Measurements from ENCODE around the gene CPVL. TPM values are rescaled to one million over a fixed set of nuclear protein-coding genes. Genes with fewer than 3 reads are reported as not detected.

The CPVL gene
- total RNA-seq, 2 donors from 2014 or later: 4.4 to 6.0 TPM

- ATAC-seq (no peak), DNase-seq (no peak)
- H3K9me3 ChIP-seq (ENCODE audit: control insufficient read depth, low read length, poor library complexity, severe bottlenecking): no peaks in the 10 kb centered on the region
- Mint-ChIP-seq H3K36me3 (ENCODE audit: low read depth) (peaks cover 4% of the 10 kb centered on the region), H3K27ac (no peak overlapping the region), H3K4me3 (no peak overlapping the region), H3K4me1 (peaks cover 5% of the 10 kb centered on the region), H3K27me3 (peaks cover 52% of the 10 kb centered on the region)
These were observed 186.1 kb downstream of the CPVL start for GRCh38 chr7:28960071-28960840.

GRCh38 chr7:28958980-28959347 lies 187.4 kb downstream of the CPVL start:
- no peak overlapping the region for H3K27ac Mint-ChIP-seq
- peaks cover 5% of the 10 kb centered on the region for H3K4me1 Mint-ChIP-seq
- DNase-seq (no peak), ATAC-seq (no peak)
- no peak overlapping the region for H3K4me3 Mint-ChIP-seq
- H3K9me3 ChIP-seq (ENCODE audit: control insufficient read depth, low read length, poor library complexity, severe bottlenecking): no peaks in the 10 kb centered on the region
- peaks cover 63% of the 10 kb centered on the region for H3K27me3 Mint-ChIP-seq
- H3K36me3 Mint-ChIP-seq (ENCODE audit: low read depth): peaks cover 4% of the 10 kb centered on the region

DNA sequence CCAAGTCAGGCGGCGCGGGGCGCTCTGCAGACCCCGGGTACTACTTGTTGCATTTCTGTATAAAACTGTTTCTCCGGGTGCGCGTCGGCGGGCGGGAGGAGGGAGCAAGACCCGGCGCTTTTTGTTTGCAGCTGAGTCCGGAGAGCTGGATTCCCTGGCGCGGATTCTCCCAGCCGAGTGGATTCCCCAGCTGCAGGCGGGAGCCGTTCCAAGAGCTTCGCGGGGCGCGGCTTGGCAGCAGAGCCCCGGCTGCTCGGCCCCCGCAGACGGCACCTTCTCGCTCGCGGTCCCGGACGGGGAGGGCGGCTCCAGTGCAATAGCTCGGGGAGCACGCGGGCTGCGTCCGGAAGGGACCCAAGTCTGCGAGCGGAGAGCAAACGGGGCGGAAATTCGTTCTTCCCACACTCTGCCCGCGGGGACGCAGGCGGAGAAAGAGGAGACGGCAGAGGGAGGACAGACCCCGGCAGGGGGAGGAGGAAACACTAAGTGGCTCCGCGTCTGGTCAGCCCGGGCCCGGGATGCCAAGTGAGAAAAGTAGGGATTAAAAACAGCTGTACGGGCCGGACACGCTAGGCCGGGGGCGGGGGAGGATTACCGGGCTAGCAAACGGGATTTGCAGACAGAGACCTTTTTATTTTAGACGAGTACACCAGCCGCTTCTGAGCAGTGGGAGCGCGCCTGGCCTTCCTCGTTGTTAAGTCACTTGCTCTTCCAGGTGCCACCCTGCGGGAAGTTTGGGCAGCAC lies 187.9 kb downstream of the CPVL start, which contains the start of gene TRIL:
TRIL (minus strand) TSS at position 96 of the 745 bp plus-strand sequence. CDS start 284 bp downstream, outside the sequence.
- Mint-ChIP-seq H3K27me3 (peaks cover 68% of the 10 kb centered on the region), H3K4me1 (peaks cover 5% of the 10 kb centered on the region), H3K27ac (no peak within 1 kb of the TSS), H3K36me3 (ENCODE audit: low read depth) (peaks cover 4% of the 10 kb centered on the region), H3K4me3 (no peak within 1 kb of the TSS)
- DNase-seq (no peak), ATAC-seq (no peak)
- H3K9me3 ChIP-seq (ENCODE audit: control insufficient read depth, low read length, poor library complexity, severe bottlenecking): no peaks in the 10 kb centered on the region

- Mint-ChIP-seq H3K27me3 (peaks cover 74% of the 10 kb centered on the region), H3K4me1 (peaks cover 5% of the 10 kb centered on the region), H3K27ac (no peak overlapping the region), H3K4me3 (no peak overlapping the region), H3K36me3 (ENCODE audit: low read depth) (peaks cover 4% of the 10 kb centered on the region)
- no peaks in the 10 kb centered on the region for H3K9me3 ChIP-seq (ENCODE audit: control insufficient read depth, low read length, poor library complexity, severe bottlenecking)
- DNase-seq (no peak), ATAC-seq (no peak)
These were observed 188.5 kb downstream of the CPVL start for GRCh38 chr7:28957751-28958234.

DNA sequence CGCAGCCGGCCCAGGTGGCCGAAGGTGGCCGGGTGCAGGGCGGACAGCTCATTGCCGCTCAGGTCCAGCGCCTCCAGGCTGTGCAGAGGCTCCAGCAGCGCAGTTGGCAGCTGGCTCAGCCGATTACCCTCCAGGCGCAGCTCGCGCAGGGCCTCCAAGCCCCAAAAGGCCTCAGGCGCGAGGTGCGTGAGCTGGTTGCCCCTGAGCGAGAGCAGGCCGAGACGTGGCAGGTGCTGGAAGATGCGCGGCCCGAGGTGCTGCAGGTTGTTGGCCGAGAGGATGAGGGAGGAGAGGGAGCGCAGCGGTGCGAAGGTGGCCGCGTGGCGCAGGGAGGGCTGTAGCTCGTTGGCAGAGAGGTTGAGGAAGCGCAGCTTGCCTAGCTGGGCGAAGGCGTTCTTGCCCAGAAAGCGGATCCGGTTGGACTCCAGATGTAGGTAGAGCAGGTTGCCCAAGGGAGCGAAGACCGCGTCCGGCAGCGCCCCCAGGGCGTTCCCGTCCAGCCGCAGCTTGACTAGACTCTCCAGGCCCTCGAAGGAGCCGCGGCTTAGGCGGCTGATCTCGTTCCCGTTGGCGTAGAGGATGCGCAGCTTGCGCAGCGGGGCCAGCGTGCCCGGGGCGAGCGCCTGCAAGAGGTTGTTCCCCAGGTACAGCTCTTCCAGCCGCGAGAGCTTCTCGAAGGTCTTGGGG lies 189.1 kb downstream of the CPVL start:
- DNase-seq (no peak), ATAC-seq (no peak)
- H3K36me3 Mint-ChIP-seq (ENCODE audit: low read depth): peaks cover 4% of the 10 kb centered on the region
- H3K9me3 ChIP-seq (ENCODE audit: control insufficient read depth, low read length, poor library complexity, severe bottlenecking): no peaks in the 10 kb centered on the region
- peaks cover 5% of the 10 kb centered on the region for H3K4me1 Mint-ChIP-seq
- peaks cover 80% of the 10 kb centered on the region for H3K27me3 Mint-ChIP-seq
- H3K4me3 Mint-ChIP-seq: no peak overlapping the region
- no peak overlapping the region for H3K27ac Mint-ChIP-seq

GRCh38 chr7:28956608-28957063 lies 189.7 kb downstream of the CPVL start:
- no peak overlapping the region for H3K27ac Mint-ChIP-seq

GRCh38 chr7:28955718-28956607 lies 190.4 kb downstream of the CPVL start:
- peaks cover 4% of the 10 kb centered on the region for H3K36me3 Mint-ChIP-seq (ENCODE audit: low read depth)
- peaks cover 5% of the 10 kb centered on the region for H3K4me1 Mint-ChIP-seq
- H3K27ac Mint-ChIP-seq: no peak overlapping the region
- no peak overlapping the region for H3K4me3 Mint-ChIP-seq
- H3K9me3 ChIP-seq (ENCODE audit: control insufficient read depth, low read length, poor library complexity, severe bottlenecking): no peaks in the 10 kb centered on the region
- DNase-seq (no peak), ATAC-seq (peak; percentile 21)
- H3K27me3 Mint-ChIP-seq: peaks cover 78% of the 10 kb centered on the region

More at GRCh38 chr7:28956608-28957063, 189.7 kb downstream of the CPVL start:
- no peak for ATAC-seq
- Mint-ChIP-seq H3K27me3 (peaks cover 79% of the 10 kb centered on the region), H3K36me3 (ENCODE audit: low read depth) (peaks cover 4% of the 10 kb centered on the region), H3K4me3 (no peak overlapping the region), H3K4me1 (peaks cover 5% of the 10 kb centered on the region)
- no peak for DNase-seq
- H3K9me3 ChIP-seq (ENCODE audit: control insufficient read depth, low read length, poor library complexity, severe bottlenecking): no peaks in the 10 kb centered on the region

- H3K4me1 Mint-ChIP-seq: peaks cover 5% of the 10 kb centered on the region
These were observed 191.0 kb downstream of the CPVL start for GRCh38 chr7:28955356-28955717.

GRCh38 chr7:28954946-28955345 lies 191.4 kb downstream of the CPVL start:
- H3K4me1 Mint-ChIP-seq: peaks cover 5% of the 10 kb centered on the region
- DNase-seq (no peak), ATAC-seq (no peak)
- H3K9me3 ChIP-seq (ENCODE audit: control insufficient read depth, low read length, poor library complexity, severe bottlenecking): no peaks in the 10 kb centered on the region
- H3K4me3 Mint-ChIP-seq: no peak overlapping the region
- H3K27me3 Mint-ChIP-seq: peaks cover 77% of the 10 kb centered on the region
- peaks cover 4% of the 10 kb centered on the region for H3K36me3 Mint-ChIP-seq (ENCODE audit: low read depth)
- H3K27ac Mint-ChIP-seq: no peak overlapping the region

More at GRCh38 chr7:28955356-28955717, 191.0 kb downstream of the CPVL start:
- ATAC-seq: no peak
- no peak for DNase-seq
- Mint-ChIP-seq H3K36me3 (ENCODE audit: low read depth) (peaks cover 4% of the 10 kb centered on the region), H3K27ac (no peak overlapping the region), H3K4me3 (no peak overlapping the region), H3K27me3 (peaks cover 77% of the 10 kb centered on the region)
- no peaks in the 10 kb centered on the region for H3K9me3 ChIP-seq (ENCODE audit: control insufficient read depth, low read length, poor library complexity, severe bottlenecking)

DNA sequence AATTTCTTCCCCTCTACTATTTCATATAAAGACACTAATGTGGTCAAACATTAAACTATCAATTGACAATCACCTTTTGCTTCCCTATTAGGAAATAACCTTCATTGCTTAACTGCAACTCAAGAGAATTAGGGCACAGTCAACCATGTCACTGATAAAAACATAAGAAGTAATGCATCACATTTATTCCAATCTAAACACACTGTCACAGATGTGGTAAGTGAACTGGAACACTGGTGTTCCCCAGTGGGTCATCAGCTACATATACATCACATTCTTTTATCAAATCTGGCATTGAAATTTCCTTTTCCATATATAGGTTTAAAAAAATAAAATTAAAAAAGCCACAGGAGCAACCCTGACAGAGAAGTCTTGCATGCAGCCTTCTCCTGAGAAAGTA lies 191.9 kb downstream of the CPVL start:
- peaks cover 75% of the 10 kb centered on the region for H3K27me3 Mint-ChIP-seq
- no peak overlapping the region for H3K4me3 Mint-ChIP-seq
- H3K4me1 Mint-ChIP-seq: peaks cover 5% of the 10 kb centered on the region
- H3K9me3 ChIP-seq (ENCODE audit: control insufficient read depth, low read length, poor library complexity, severe bottlenecking): no peaks in the 10 kb centered on the region
- no peak for ATAC-seq
- DNase-seq: no peak
- H3K27ac Mint-ChIP-seq: no peak overlapping the region
- H3K36me3 Mint-ChIP-seq (ENCODE audit: low read depth): peaks cover 4% of the 10 kb centered on the region

DNA sequence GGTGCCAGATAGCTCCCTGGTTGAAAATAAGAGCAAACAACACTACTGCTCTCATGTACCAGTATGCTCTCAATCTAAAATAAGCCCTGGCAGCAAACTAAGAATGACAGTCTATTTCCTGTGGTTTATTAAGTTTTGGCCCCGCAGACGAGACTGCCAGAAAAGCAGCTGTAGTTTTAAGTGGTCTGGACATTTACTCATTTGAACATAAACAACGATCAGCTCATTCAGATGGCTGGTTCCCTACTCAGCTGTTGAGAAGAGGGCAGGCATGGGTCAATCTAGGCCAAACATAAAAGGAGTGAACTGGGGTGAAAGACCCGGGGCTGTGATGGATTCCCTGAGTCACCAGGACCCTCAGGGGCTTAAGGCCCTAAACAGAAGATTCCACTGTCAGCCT lies 192.7 kb downstream of the CPVL start:
- H3K27me3 Mint-ChIP-seq: peaks cover 67% of the 10 kb centered on the region
- no peak overlapping the region for H3K27ac Mint-ChIP-seq
- H3K4me1 Mint-ChIP-seq: peaks cover 5% of the 10 kb centered on the region
- DNase-seq: no peak
- no peaks in the 10 kb centered on the region for H3K9me3 ChIP-seq (ENCODE audit: control insufficient read depth, low read length, poor library complexity, severe bottlenecking)
- H3K36me3 Mint-ChIP-seq (ENCODE audit: low read depth): peaks cover 4% of the 10 kb centered on the region
- no peak overlapping the region for H3K4me3 Mint-ChIP-seq
- ATAC-seq: no peak

All from T-helper 17 cell (primary cell).